Neural cell (in vitro differentiated cells): ENCODE results near the gene CSGALNACT2. TPM values are rescaled to one million over a fixed set of nuclear protein-coding genes. Genes with fewer than 3 reads are reported as not detected.

Experiments used
- H2AFZ ChIP-seq: fragments of 200-600, 300-800 bp; sonication (generic), shearing (Covaris generic); 2 replicates; pipeline ENCODE4 v1.6.0; 2014; ENCODE audit warnings: low read depth, mild to moderate bottlenecking, antibody characterized with exemption, low read length, moderate library complexity
- H3F3A ChIP-seq: fragments of 200-600 bp; shearing (Covaris generic); 2 replicates; pipeline ENCODE4 v1.6.1; 2016; ENCODE audit warnings: mild to moderate bottlenecking, moderate library complexity, mixed read lengths, antibody characterized with exemption, low read length; ENCODE audit not compliant: insufficient read depth, poor library complexity, severe bottlenecking
- H3K27ac ChIP-seq: fragments of 200-600, 300-800 bp; sonication (generic), shearing (Covaris generic); 2 replicates; pipeline ENCODE4 v1.5.1; 2014; ENCODE audit warnings: mild to moderate bottlenecking, low read length, moderate library complexity
- H3K27me3 ChIP-seq: fragments of 300-800, 200-600 bp; sonication (generic), shearing (Covaris generic); 2 replicates; pipeline ENCODE4 v1.6.0; 2014; ENCODE audit warnings: mild to moderate bottlenecking, low read depth, low read length, moderate library complexity; ENCODE audit not compliant: insufficient read depth
- H3K36me3 ChIP-seq: fragments of 300-800, 200-600 bp; sonication (generic), shearing (Covaris generic); 2 replicates; pipeline ENCODE4 v1.5.1; 2014; ENCODE audit warnings: mild to moderate bottlenecking, antibody characterized with exemption, low read length, moderate library complexity; ENCODE audit not compliant: insufficient read depth
- H3K4me2 ChIP-seq: fragments of 300-800, 200-600 bp; sonication (generic), shearing (Covaris generic); 2 replicates; pipeline ENCODE4 v1.6.0; 2014; ENCODE audit warnings: mild to moderate bottlenecking, low read length
- H3K4me3 ChIP-seq: fragments of 300-800, 200-600 bp; sonication (generic), shearing (Covaris generic); 2 replicates; pipeline ENCODE4 v1.5.1; 2014; ENCODE audit warnings: mild to moderate bottlenecking, low read length, moderate library complexity
- H3K79me2 ChIP-seq: fragments of 200-600 bp; shearing (Covaris generic); replicated peaks from 2 replicates; pipeline ENCODE4 v1.6.0; 2014; ENCODE audit warnings: mild to moderate bottlenecking, low read length, moderate library complexity; ENCODE audit not compliant: insufficient read depth
- H3K9ac ChIP-seq: fragments of 300-800, 200-600 bp; sonication (generic), shearing (Covaris generic); 2 replicates; pipeline ENCODE4 v1.6.1; 2016; ENCODE audit warnings: mild to moderate bottlenecking, low read length, mixed read lengths
- H3K9me2 ChIP-seq: fragments of 200-600 bp; shearing (Covaris generic); 2 replicates; pipeline ENCODE4 v1.6.1; 2016; ENCODE audit warnings: mild to moderate bottlenecking, low read length, mixed read lengths; ENCODE audit not compliant: insufficient read depth
- H3K9me3 ChIP-seq: fragments of 200-600, 300-800 bp; sonication (generic), shearing (Covaris generic); 2 replicates; pipeline ENCODE4 v1.6.1; 2016; ENCODE audit warnings: mild to moderate bottlenecking, mixed run types, low read length, moderate library complexity, mixed read lengths
- H4K20me1 ChIP-seq: fragments of 200-600 bp; shearing (Covaris generic); 2 replicates; pipeline ENCODE4 v1.6.1; 2016; ENCODE audit warnings: mild to moderate bottlenecking, mixed run types; ENCODE audit not compliant: insufficient read depth
- CTCF ChIP-seq: fragments of 450-650 bp; IDR thresholded peaks from 2 replicates; pipeline ENCODE4 v1.5.1; 2014; ENCODE audit warnings: antibody characterized with exemption, mild to moderate bottlenecking, moderate library complexity; ENCODE audit not compliant: poor library complexity, severe bottlenecking
- EP300 ChIP-seq: fragments of 450-650 bp; conservative IDR thresholded peaks from 2 replicates; pipeline ENCODE4 v1.6.1; 2014; ENCODE audit warnings: antibody characterized with exemption, mild to moderate bottlenecking, moderate library complexity; ENCODE audit not compliant: poor library complexity, severe bottlenecking
- EZH2 ChIP-seq: fragments of 200-600, 300-800 bp; shearing (Covaris generic), sonication (generic); IDR thresholded peaks from 2 replicates; pipeline ENCODE4 v1.6.1; 2014; ENCODE audit warnings: antibody characterized with exemption, low read length, borderline replicate concordance, mild to moderate bottlenecking; ENCODE audit not compliant: insufficient read depth, poor library complexity, severe bottlenecking
- MXI1 ChIP-seq: fragments of 450-650 bp; conservative IDR thresholded peaks from 2 replicates; pipeline ENCODE4 v1.6.1; 2014; ENCODE audit warnings: antibody characterized with exemption, mild to moderate bottlenecking; ENCODE audit not compliant: poor library complexity, severe bottlenecking
- POLR2AphosphoS5 ChIP-seq: IDR thresholded peaks from 2 replicates; pipeline ENCODE4 v1.6.1; 2012
- RAD21 ChIP-seq: fragments of 450-650 bp; conservative IDR thresholded peaks from 2 replicates; pipeline ENCODE4 v1.6.1; 2014; ENCODE audit warnings: antibody characterized with exemption, mild to moderate bottlenecking, moderate library complexity
- REST ChIP-seq: IDR thresholded peaks from 2 replicates; pipeline ENCODE4 v1.6.1; 2012; ENCODE audit warnings: borderline replicate concordance
- SMC3 ChIP-seq: fragments of 450-650 bp; conservative IDR thresholded peaks from 2 replicates; pipeline ENCODE4 v1.6.1; 2014; ENCODE audit warnings: antibody characterized with exemption, mild to moderate bottlenecking, moderate library complexity; ENCODE audit not compliant: poor library complexity
- TAF1 ChIP-seq: IDR thresholded peaks from 2 replicates; pipeline ENCODE4 v1.6.1; 2012; ENCODE audit warnings: low read depth
- polyA plus RNA-seq: library from polyadenylated mRNA; depleted of rRNA; stranded (reverse); fragments of >200 nt; gene quantifications from 2 replicates; pipeline ENCODE4 v1.2.3, GENCODE V29; 2014

The CSGALNACT2 gene
- polyA plus RNA-seq, 1 donor from 2014 or later, result 20.7 TPM

GRCh38 chr10:43125274-43125845 is 12.9 kb upstream of the CSGALNACT2 start:
- H3K27me3 ChIP-seq, result no peaks in the 10 kb centered on the region
- H4K20me1 ChIP-seq, result no peaks in the 10 kb centered on the region
- TF ChIP-seq EP300 (no peak), SMC3 (no peak)
- H3K4me3 ChIP-seq, result no peak overlapping the region
- H3K4me2 ChIP-seq, result no peak overlapping the region
- H3K79me2 ChIP-seq, result no peaks in the 10 kb centered on the region
- no peaks in the 10 kb centered on the region for H3K9me2 ChIP-seq
- no peak overlapping the region for H3K9ac ChIP-seq
- no peaks in the 10 kb centered on the region for H3K36me3 ChIP-seq
- no peaks in the 10 kb centered on the region for H3F3A ChIP-seq
- no peak overlapping the region for H2AFZ ChIP-seq
- H3K9me3 ChIP-seq, result no peaks in the 10 kb centered on the region
- no peak overlapping the region for H3K27ac ChIP-seq

GRCh38 chr10:43125881-43126731 is 12.1 kb upstream of the CSGALNACT2 start:
- no peak overlapping the region for H2AFZ ChIP-seq
- H3K36me3 ChIP-seq, result no peaks in the 10 kb centered on the region
- no peaks in the 10 kb centered on the region for H3K9me3 ChIP-seq
- H3K4me2 ChIP-seq, result no peak overlapping the region
- no peak overlapping the region for H3K27ac ChIP-seq
- no peak overlapping the region for H3K9ac ChIP-seq
- no peaks in the 10 kb centered on the region for H3K27me3 ChIP-seq
- no peaks in the 10 kb centered on the region for H3K79me2 ChIP-seq
- TF ChIP-seq POLR2AphosphoS5 (no peak), CTCF (no peak), EZH2 (no peak), EP300 (no peak), RAD21 (no peak), SMC3 (no peak), MXI1 (no peak), REST (no peak), TAF1 (no peak)
- H3F3A ChIP-seq, result no peaks in the 10 kb centered on the region
- H3K4me3 ChIP-seq, result no peak overlapping the region
- no peaks in the 10 kb centered on the region for H4K20me1 ChIP-seq
- H3K9me2 ChIP-seq, result no peaks in the 10 kb centered on the region
